Lung (tissue), 12 donors: ENCODE data around the gene SERP2. TPM values are rescaled to one million over a fixed set of nuclear protein-coding genes. Genes with fewer than 3 reads are reported as not detected.

Experiments
- ATAC-seq: fragments of 200-7000 bp; cut with Tn5 transposase; one replicate; pipeline ENCODE4 v1.9.1; 2020; ENCODE audit warnings: moderate number of reproducible peaks; ENCODE audit not compliant: insufficient read depth, low FRiP score
- DNase-seq, 3 donors: peaks; one replicate each; pipeline ENCODE4 v3.0.0-alpha.2; 2013 to 2017
- H3K27ac ChIP-seq, 2 donors: one replicate each; pipeline ENCODE4 v1.5.1; 2013; ENCODE audit warnings: mild to moderate bottlenecking in 2 of 2, moderate library complexity in 2 of 2, control low read depth in 1 of 2, inconsistent platforms in 1 of 2, low read depth in 1 of 2, low read length in 1 of 2
- H3K27me3 ChIP-seq, 3 donors: one replicate each; pipeline ENCODE4 v1.5.1; 2013; ENCODE audit warnings: low read length in 2 of 3; ENCODE audit not compliant: control insufficient read depth in 3 of 3, insufficient read depth in 3 of 3
- H3K36me3 ChIP-seq, 4 donors: one replicate each; pipeline ENCODE4 v1.5.1; 2013; ENCODE audit warnings: low read length in 4 of 4, mild to moderate bottlenecking in 1 of 4, moderate library complexity in 1 of 4; ENCODE audit not compliant: control insufficient read depth in 4 of 4, insufficient read depth in 4 of 4
- H3K4me1 ChIP-seq, 5 donors: one replicate each; pipeline ENCODE4 v1.5.1; 2013; ENCODE audit warnings: low read length in 5 of 5, mild to moderate bottlenecking in 2 of 5, moderate library complexity in 1 of 5; ENCODE audit not compliant: control insufficient read depth in 5 of 5, insufficient read depth in 5 of 5
- H3K4me3 ChIP-seq: one replicate; pipeline ENCODE4 v1.5.1; 2013; ENCODE audit warnings: mild to moderate bottlenecking, control low read depth, moderate library complexity
- H3K9ac ChIP-seq, 2 donors: one replicate each; pipeline ENCODE4 v1.5.1; 2013; ENCODE audit warnings: low read length in 2 of 2, control low read depth in 1 of 2; ENCODE audit not compliant: insufficient read depth in 1 of 2
- H3K9me3 ChIP-seq, 4 donors: one replicate each; pipeline ENCODE4 v1.5.1; 2013; ENCODE audit warnings: low read length in 3 of 4, mild to moderate bottlenecking in 1 of 4, moderate library complexity in 1 of 4; ENCODE audit not compliant: control insufficient read depth in 4 of 4, insufficient read depth in 3 of 4
- WGBS, 2 donors: extraction: QIAGEN DNeasy Blood & Tissue Kit; methylation state at CpG; one replicate each; pipeline ENCODE4 v1.1.7; 2013; 5-methylcytosine and 5-hydroxymethylcytosine counted together
- polyA plus RNA-seq, 2 donors: library from polyadenylated mRNA; stranded (reverse); fragments of 200-250 nt; gene quantifications; one replicate each; pipeline ENCODE4 v1.2.1, GENCODE V29; 2013
- total RNA-seq, 2 donors: library from RNA; depleted of rRNA in 1 of 2; stranded (reverse); fragments of >200 nt in 1 of 2; gene quantifications; one replicate each; pipeline ENCODE4 v1.2.1, GENCODE V29; 2014 to 2021
- TF ChIP-seq, protein P1 (sequence below): IDR thresholded peaks from 2 replicates; pipeline ENCODE4 v1.5.1; 2012; ENCODE audit warnings: mild to moderate bottlenecking; ENCODE audit errors: control extremely low read depth, extremely low read depth
- donor health status: control.
- donor health status: control.
- donor health status: Bipolar disorder and iron deficiency.
- donor health status: healthy.
- donor health status: DM: yes; HTN: yes; CAD: no.

The SERP2 gene
- total and polyA plus RNA-seq, 4 donors: 4.2 to 6.9 (median 5.9) TPM

DNA sequence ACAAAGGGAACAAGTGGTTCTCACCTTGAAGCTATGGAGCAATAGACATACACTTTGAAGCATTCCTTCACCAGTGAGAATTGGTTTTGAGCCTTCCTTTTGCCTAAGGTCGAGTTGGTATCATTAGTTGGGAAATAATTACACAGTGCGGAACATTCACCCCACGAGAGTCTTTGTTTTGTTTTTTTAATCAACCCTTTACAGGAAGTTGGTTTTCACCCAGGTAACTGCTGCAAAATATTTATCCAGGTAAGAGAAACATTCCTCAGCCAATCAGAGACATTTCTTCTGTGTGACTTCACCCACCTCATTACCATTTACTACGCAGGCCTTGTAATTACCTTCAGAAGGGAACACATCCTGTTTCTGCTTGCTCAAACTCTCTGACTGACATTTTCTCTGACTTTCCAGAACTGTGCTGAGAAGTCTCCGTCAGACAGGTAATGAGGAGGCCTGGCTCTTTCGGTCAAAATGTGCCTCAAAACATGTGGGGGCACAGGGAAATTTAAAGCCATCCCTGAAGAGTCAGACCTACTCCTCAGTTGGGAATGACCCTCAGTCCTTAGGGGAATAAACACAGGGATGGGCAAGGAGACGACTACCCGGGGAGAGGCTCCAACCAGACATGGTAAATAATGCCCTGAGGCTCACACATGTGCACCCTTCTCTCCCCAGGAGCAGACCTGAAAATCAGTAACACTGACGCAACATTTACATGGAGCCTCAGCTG is 22.7 kb upstream of the SERP2 start:
- ATAC-seq (peak; percentile 76), DNase-seq (no peak)
- peak overlapping the region in 1 of 2 donors; percentile 90 for H3K27ac ChIP-seq
- H3K9ac ChIP-seq: no peak overlapping the region
- H3K4me1 ChIP-seq: peaks cover 0 to 11% (median 3%) of the 10 kb centered on the region in 5 donors
- no peaks in the 10 kb centered on the region for H3K36me3 ChIP-seq
- 67 to 78% methylated on average over 9 of the region's 9 CpGs for WGBS, 2 donors
- H3K4me3 ChIP-seq: no peak overlapping the region
- H3K9me3 ChIP-seq: no peaks in the 10 kb centered on the region
- H3K27me3 ChIP-seq: no peaks in the 10 kb centered on the region
- TF ChIP-seq, protein P1, sequence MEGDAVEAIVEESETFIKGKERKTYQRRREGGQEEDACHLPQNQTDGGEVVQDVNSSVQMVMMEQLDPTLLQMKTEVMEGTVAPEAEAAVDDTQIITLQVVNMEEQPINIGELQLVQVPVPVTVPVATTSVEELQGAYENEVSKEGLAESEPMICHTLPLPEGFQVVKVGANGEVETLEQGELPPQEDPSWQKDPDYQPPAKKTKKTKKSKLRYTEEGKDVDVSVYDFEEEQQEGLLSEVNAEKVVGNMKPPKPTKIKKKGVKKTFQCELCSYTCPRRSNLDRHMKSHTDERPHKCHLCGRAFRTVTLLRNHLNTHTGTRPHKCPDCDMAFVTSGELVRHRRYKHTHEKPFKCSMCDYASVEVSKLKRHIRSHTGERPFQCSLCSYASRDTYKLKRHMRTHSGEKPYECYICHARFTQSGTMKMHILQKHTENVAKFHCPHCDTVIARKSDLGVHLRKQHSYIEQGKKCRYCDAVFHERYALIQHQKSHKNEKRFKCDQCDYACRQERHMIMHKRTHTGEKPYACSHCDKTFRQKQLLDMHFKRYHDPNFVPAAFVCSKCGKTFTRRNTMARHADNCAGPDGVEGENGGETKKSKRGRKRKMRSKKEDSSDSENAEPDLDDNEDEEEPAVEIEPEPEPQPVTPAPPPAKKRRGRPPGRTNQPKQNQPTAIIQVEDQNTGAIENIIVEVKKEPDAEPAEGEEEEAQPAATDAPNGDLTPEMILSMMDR: no peak

DNA sequence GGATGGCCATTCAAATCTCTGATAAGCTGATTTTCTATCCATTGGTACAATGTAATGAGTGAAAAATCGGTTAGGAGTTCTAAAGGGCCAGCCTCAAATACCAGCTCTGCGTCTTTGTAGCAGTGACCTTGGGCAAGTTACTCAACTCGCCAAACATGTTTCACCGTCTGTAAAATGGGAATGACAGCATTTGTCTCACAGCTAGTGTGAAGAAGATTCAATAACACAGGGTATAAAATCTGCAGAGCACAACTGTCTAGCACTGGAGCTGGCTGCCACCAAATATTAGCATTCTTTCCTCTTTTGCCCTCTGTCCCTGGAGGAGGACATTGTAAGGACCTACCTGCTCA is 22.1 kb upstream of the SERP2 start:
- ATAC-seq (no peak), DNase-seq (no peak)
- H3K9ac ChIP-seq: no peak overlapping the region
- H3K9me3 ChIP-seq: no peaks in the 10 kb centered on the region
- 86 to 96% methylated on average over 4 of the region's 4 CpGs for WGBS, 2 donors
- no peaks in the 10 kb centered on the region for H3K36me3 ChIP-seq
- TF ChIP-seq, protein P1: no peak
- no peak overlapping the region for H3K4me3 ChIP-seq
- H3K4me1 ChIP-seq: peaks cover 0 to 11% (median 3%) of the 10 kb centered on the region in 5 donors
- peak overlapping the region in 1 of 2 donors; percentile 90 for H3K27ac ChIP-seq
- H3K27me3 ChIP-seq: no peaks in the 10 kb centered on the region

DNA sequence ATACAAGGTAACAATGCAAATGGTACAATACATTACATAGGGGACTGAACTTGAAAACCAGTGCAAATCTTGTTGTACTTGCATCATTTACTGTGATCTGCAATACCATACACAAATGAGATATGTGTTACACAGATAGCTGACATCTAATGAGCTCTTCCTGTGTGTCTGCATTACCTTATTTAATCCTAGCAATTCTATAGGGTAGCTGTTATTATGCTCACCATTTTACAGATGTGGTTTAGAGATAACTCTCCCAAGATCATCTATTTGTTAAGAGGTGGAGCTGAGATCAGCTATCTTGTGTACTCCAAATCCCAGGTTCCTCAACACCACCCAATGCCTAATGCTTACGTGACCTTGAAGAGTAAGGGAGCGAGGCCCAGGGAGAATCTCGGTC is 21.4 kb upstream of the SERP2 start:
- H3K4me3 ChIP-seq: no peak overlapping the region
- no peak overlapping the region for H3K27ac ChIP-seq
- no peak for DNase-seq
- TF ChIP-seq, protein P1: no peak
- no peaks in the 10 kb centered on the region for H3K27me3 ChIP-seq
- no peaks in the 10 kb centered on the region for H3K36me3 ChIP-seq
- ATAC-seq: no peak
- H3K9me3 ChIP-seq: no peaks in the 10 kb centered on the region
- peaks cover 0 to 11% (median 3%) of the 10 kb centered on the region in 5 donors for H3K4me1 ChIP-seq
- 93 to 96% methylated on average over 3 of the region's 3 CpGs for WGBS, 2 donors
- no peak overlapping the region for H3K9ac ChIP-seq
